GM23248 (cell line): Measurements from ENCODE around the gene ADAMTS10.

Source experiments
- EZH2 ChIP-seq: fragments of 200-600 bp; sonication (generic); IDR thresholded peaks from 2 replicates; pipeline ENCODE4 v1.6.1; 2018; ENCODE audit warnings: antibody characterized with exemption, mild to moderate bottlenecking; ENCODE audit not compliant: insufficient read depth, poor library complexity, severe bottlenecking
- EZH2phosphoT487 ChIP-seq: fragments of 200-600 bp; sonication (generic); IDR thresholded peaks from 2 replicates; pipeline ENCODE4 v1.6.1; 2018; ENCODE audit warnings: antibody characterized with exemption, moderate library complexity, mild to moderate bottlenecking, low read depth; ENCODE audit not compliant: insufficient read depth

GRCh38 chr19:8575467-8575997 is 35.0 kb downstream of the ADAMTS10 start:
- TF ChIP-seq EZH2: no peak
- TF ChIP-seq EZH2phosphoT487: no peak
